MM.1S (cell line): Measurements from ENCODE around the gene RGPD3.
"Not testable (repeated sequence)": the region's sequence is repeated elsewhere in the genome, so short reads cannot be mapped to it uniquely, and the experiment has no call there.

Experiments
- CTCF ChIP-seq: fragments of 300-600 bp; sonication (generic); IDR thresholded peaks from 2 replicates; pipeline ENCODE4 v1.5.1; 2016; ENCODE audit warnings: antibody characterized with exemption, low read length, mixed read lengths
- EZH2 ChIP-seq: fragments of 300-600 bp; sonication (generic); optimal IDR thresholded peaks from 2 replicates; pipeline ENCODE3; 2017; ENCODE audit warnings: low read depth, mild to moderate bottlenecking, antibody characterized with exemption, low read length, mixed read lengths
- EZH2phosphoT487 ChIP-seq: fragments of 300-600 bp; sonication (generic); IDR thresholded peaks from 2 replicates; pipeline ENCODE4 v1.6.1; 2018; ENCODE audit warnings: antibody characterized with exemption, low read length

DNA sequence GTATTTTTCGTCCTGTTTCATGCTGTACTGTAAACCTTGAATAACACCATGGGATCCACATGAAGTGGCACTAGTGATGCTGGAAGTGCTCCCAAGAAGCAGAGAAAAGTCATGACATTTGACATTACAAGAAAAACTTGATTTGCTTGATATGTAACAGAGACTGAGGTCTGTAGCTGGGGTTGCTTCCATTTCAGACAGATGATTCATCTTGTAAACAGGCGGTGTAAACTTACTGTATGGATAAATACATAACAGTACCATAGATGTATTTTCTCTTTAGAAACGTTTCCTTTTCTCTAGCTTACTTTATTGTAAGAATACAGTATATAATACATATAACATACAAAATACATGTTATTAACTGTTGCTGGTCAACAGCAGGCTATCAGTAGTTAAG lies 88.6 kb downstream of the RGPD3 start:
- not testable (repeated sequence) for TF ChIP-seq EZH2phosphoT487, EZH2, CTCF
